ENCODE measurements around the gene RNF31.
A peak's percentile ranks its signal among the peaks of the same experiment; 100 is the strongest.

Gene RNF31

DNA sequence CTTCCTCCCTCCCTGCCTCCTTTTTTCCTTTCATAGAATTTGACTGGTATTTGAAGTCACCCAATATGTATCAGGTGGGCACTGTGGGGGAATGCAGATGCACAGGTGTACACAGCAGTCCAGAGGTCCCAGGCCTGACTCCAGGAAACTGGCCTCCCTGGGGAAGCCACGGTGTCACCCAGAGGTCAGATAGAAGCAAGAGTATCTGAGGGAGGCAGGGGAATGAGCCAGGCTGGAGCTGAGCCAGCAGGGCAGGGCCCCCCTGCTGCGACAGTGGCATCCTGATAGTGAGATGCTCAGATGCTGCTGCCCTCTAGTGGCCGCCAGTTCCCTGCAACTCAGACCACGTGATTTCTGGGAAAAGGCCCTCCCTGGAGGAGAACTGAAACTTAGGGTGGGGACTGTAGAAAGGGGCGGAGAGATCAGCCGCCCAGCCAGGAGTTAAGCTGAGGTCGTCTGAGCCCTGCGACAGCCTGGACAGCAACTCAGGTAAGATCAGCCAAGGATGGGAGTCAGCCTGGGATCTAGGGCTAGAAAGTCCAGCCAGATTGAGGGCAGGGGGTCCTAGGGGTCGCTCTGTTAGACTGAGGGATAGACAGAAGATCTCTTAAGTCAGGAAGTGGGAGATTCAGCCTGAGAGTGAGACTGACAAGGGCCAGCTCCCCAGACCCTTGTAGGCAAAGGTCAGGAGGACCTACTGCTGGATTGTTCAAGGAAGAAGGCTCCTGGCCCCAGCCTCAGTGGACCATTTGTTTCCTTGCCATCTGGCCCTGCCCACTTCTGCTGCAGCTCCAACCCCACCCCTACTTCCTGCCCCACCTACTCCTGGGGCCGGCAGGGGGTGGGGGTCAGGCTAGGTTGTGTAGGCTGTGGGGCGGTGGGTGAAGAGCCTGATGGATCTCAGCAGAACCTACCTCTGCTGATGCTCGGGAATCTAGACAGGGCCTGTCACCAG is 13.8 kb downstream of the RNF31 start, which contains the start of gene IRF9:
TSS of gene IRF9 (plus strand) at position 416 of the 955 bp plus-strand sequence. CDS start 880 bp downstream, outside the sequence.
- DNase-seq (ENCODE audit: low read depth), result peak; percentile 96
- H3K4me3 ChIP-seq (replicated peaks; ENCODE audit: low read depth, low read length), result peak within 1 kb of the TSS; percentile 91
- TF ChIP-seq, protein P1, sequence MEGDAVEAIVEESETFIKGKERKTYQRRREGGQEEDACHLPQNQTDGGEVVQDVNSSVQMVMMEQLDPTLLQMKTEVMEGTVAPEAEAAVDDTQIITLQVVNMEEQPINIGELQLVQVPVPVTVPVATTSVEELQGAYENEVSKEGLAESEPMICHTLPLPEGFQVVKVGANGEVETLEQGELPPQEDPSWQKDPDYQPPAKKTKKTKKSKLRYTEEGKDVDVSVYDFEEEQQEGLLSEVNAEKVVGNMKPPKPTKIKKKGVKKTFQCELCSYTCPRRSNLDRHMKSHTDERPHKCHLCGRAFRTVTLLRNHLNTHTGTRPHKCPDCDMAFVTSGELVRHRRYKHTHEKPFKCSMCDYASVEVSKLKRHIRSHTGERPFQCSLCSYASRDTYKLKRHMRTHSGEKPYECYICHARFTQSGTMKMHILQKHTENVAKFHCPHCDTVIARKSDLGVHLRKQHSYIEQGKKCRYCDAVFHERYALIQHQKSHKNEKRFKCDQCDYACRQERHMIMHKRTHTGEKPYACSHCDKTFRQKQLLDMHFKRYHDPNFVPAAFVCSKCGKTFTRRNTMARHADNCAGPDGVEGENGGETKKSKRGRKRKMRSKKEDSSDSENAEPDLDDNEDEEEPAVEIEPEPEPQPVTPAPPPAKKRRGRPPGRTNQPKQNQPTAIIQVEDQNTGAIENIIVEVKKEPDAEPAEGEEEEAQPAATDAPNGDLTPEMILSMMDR (IDR thresholded peaks at IDR 0.05; ENCODE audit: low read length, missing control alignments), result peak; percentile 89

DNA sequence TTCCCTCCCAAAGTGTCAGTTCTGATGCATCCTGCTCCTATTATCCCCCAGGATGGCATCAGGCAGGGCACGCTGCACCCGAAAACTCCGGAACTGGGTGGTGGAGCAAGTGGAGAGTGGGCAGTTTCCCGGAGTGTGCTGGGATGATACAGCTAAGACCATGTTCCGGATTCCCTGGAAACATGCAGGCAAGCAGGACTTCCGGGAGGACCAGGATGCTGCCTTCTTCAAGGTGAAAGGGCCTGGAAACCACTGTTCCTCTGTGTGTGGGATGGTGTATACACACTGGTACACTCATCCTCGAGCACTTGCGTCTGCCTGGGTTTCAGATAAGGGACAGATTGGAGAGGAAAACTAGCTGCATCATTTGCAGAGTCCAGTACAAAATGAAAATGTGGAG is 14.8 kb downstream of the RNF31 start:
- H3K4me3 ChIP-seq (replicated peaks; ENCODE audit: low read depth, low read length), result peak overlapping the region; percentile 91
- DNase-seq (ENCODE audit: low read depth), result peak; percentile 57
- TF ChIP-seq, protein P1 (IDR thresholded peaks at IDR 0.05; ENCODE audit: low read length, missing control alignments), result no peak

DNA sequence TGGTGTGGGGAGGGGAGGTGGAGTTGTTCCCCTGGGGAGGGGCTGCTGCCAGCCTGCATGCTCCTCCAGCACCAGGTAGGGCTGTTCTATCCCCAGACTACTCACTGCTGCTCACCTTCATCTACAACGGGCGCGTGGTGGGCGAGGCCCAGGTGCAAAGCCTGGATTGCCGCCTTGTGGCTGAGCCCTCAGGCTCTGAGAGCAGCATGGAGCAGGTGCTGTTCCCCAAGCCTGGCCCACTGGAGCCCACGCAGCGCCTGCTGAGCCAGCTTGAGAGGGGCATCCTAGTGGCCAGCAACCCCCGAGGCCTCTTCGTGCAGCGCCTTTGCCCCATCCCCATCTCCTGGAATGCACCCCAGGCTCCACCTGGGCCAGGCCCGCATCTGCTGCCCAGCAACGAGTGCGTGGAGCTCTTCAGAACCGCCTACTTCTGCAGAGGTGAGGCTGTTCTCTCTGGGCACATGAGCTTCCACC is 17.3 kb downstream of the RNF31 start:
- no peak overlapping the region for H3K4me3 ChIP-seq (replicated peaks; ENCODE audit: low read depth, low read length)
- TF ChIP-seq, protein P1 (IDR thresholded peaks at IDR 0.05; ENCODE audit: low read length, missing control alignments), result no peak

DNA sequence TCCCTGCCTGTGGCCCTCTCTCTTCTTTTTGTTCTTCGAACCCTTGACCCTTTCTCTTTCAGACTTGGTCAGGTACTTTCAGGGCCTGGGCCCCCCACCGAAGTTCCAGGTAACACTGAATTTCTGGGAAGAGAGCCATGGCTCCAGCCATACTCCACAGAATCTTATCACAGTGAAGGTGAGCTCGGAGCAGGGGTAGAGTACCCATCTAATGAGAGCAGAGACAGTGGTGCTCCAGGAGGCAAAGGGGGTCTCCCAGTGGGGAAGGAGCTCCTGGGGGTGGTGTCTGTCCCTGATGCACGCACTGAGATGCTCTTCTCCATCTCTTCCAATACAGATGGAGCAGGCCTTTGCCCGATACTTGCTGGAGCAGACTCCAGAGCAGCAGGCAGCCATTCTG is 18.5 kb downstream of the RNF31 start:
- no peak for DNase-seq (ENCODE audit: low read depth)
- TF ChIP-seq, protein P1 (IDR thresholded peaks at IDR 0.05; ENCODE audit: low read length, missing control alignments), result no peak
- H3K4me3 ChIP-seq (replicated peaks; ENCODE audit: low read depth, low read length), result no peak overlapping the region

More for the DNA sequence above, 17.3 kb downstream of the RNF31 start:
- DNase-seq (ENCODE audit: low read depth), result no peak

DNA sequence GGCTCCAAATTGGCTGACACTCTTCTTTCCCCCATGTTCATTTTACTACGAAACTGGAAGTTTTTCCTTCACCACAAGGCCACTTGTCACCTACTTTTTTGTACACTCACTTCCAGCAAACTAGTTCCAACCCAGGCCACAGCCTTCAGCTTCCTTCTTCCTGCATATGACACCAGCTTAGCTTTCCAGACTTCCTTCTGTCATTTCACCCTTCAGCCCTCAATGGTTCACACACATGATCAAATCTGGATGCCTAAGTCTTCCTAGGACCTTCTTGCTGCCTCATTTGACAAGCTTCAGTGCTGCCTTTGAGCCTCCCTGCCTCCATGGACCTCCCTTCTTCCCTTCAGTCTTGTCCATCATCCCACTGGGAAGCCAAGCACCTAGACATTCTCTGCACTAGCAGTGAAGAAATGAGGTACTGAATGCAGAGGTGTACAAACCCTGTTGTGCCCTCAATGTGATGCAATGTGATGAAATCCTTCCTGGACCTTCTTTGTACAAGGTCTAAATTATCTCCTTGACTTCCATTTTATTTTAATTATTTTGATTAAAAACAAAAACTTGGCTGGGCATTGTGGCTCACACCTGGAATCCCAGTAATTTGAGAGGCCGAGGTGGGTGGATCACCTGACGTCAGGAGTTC is 20.3 kb downstream of the RNF31 start:
- TF ChIP-seq, protein P1 (IDR thresholded peaks at IDR 0.05; ENCODE audit: low read length, missing control alignments), result no peak
- H3K4me3 ChIP-seq (replicated peaks; ENCODE audit: low read depth, low read length), result no peak overlapping the region
- DNase-seq (ENCODE audit: low read depth), result no peak

DNA sequence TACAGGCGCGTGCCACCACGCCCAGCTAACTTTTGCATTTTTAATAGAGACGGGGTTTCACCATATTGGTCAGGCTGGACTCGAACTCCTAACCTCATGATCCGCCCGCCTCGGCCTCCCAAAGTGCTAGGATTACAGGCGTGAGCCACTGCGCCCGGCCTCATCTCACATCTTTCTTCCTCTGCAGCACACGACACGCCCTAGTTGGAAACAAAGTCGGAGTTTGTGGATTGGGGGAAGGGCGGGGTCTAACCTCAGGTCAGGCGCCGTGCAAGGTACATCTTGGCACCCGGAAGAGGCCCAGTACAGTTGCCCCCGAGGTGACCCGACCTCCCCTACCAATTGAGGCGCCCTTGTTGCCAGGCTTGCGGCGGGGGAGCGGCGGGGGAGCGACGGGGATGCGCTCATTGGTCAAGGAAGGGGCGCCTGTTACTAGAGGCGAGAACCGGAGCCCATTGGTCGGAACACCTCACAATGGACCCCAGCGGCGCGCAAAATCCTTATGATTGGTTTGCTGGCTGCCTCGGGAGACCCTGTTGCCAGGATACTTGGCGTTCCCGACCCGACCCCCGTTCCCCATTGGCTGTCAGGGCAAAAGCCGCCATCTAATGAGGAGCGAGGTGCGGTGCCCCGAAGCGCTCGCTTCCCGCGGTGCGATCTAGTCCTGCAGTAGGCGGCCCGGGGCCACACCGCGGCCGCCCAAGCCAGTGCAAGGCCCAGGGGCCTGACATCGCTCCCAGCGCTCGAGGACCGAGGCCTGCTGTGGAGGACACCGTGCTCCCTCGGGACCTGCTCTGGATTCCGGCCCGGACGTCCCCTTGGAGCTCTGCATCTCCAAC is 24.3 kb downstream of the RNF31 start, which contains the start of gene REC8:
TSS of gene REC8 (plus strand) at position 659 of the 839 bp plus-strand sequence. CDS start 473 bp downstream, outside the sequence.
- TF ChIP-seq, protein P1 (IDR thresholded peaks at IDR 0.05; ENCODE audit: low read length, missing control alignments), result no peak
- H3K4me3 ChIP-seq (replicated peaks; ENCODE audit: low read depth, low read length), result peak within 1 kb of the TSS; percentile 23
- DNase-seq (ENCODE audit: low read depth), result peak; percentile 72
